ENCODE results near the gene IFT122.

DNA sequence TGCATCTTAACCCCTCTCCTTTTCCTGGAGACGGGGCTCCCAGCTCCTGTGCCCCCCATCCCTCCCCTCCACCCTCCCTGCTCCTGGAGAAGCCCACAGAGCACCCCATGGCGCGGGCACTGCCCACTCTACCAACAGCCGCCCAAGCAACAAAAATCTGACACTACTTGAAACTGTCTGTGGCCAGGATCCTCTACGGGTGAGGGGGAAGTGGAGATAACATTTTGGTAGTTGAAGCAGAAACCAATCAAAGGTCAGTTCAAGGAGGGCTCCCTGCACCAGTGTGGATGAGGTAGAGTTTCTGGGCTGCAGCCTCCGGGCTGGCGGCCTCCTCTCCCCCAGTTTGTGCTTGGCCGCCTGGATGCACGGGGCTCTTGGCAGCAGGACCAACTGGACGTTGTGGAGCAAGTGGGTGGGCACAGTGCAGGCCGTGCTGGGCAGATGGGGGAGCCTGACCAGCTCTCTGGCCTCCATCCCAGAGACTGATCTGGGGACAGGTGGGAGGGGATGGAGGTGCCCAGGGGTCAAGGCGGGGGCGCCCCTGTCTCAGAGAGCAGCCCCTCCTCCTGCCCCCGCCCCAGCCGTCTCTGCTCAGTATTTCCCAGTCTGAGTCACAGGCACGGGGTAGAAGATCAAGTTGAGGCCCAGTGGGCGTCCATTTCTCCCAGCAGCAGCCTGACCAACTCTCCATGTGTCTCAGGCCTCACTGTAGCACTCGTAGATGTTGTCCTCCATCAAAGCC is 115.8 kb downstream of the IFT122 start:
- TF ChIP-seq CTCF (IDR thresholded peaks at IDR 0.05): no peak
- TF ChIP-seq POLR2A (IDR thresholded peaks at IDR 0.05): no peak

Measured in right lobe of liver (tissue), 4 donors.